Smooth muscle cell (in vitro differentiated cells): ENCODE measurements around the gene ADI1. TPM values are rescaled to one million over a fixed set of nuclear protein-coding genes. Genes with fewer than 3 reads are reported as not detected.

Experiments
- DNase-seq: peaks from one replicate; lab custom pipeline; 2025; ENCODE audit not compliant: unreplicated experiment; lab: John Stamatoyannopoulos, UW
- H2AFZ ChIP-seq: fragments of 200-600 bp; sonication (generic); 2 replicates; pipeline ENCODE4 v1.6.0; 2016; ENCODE audit warnings: antibody characterized with exemption, low read depth, mild to moderate bottlenecking
- H3F3A ChIP-seq: fragments of 200-600 bp; sonication (generic); 2 replicates; pipeline ENCODE4 v1.6.0; 2017; ENCODE audit warnings: antibody characterized with exemption, low read depth
- H3K27ac ChIP-seq: fragments of 200-600 bp; sonication (generic); 2 replicates; pipeline ENCODE4 v1.5.1; 2016; ENCODE audit warnings: low read depth, mild to moderate bottlenecking
- H3K27me3 ChIP-seq: fragments of 200-600 bp; sonication (generic); 2 replicates; pipeline ENCODE4 v1.6.1; 2016; ENCODE audit warnings: low read depth, mild to moderate bottlenecking
- H3K36me3 ChIP-seq: fragments of 200-600 bp; sonication (generic); 2 replicates; pipeline ENCODE4 v1.5.1; 2016; ENCODE audit warnings: low read depth
- H3K4me1 ChIP-seq: fragments of 200-600 bp; sonication (generic); 2 replicates; pipeline ENCODE4 v1.5.1; 2016; ENCODE audit warnings: low read depth
- H3K4me2 ChIP-seq: fragments of 200-600 bp; sonication (generic); 2 replicates; pipeline ENCODE4 v1.6.0; 2016; ENCODE audit warnings: mild to moderate bottlenecking
- H3K4me3 ChIP-seq: fragments of 200-600 bp; sonication (generic); 2 replicates; pipeline ENCODE4 v1.5.1; 2016; ENCODE audit warnings: mild to moderate bottlenecking
- H3K79me2 ChIP-seq: fragments of 200-600 bp; sonication (generic); 2 replicates; pipeline ENCODE4 v1.6.0; 2016; ENCODE audit warnings: low read depth, mild to moderate bottlenecking
- H3K9ac ChIP-seq: fragments of 200-600 bp; sonication (generic); 2 replicates; pipeline ENCODE4 v1.6.0; 2016; ENCODE audit warnings: low read depth
- H3K9me3 ChIP-seq: fragments of 200-600 bp; sonication (generic); replicated peaks from 2 replicates; pipeline ENCODE4 v1.5.1; 2016; ENCODE audit warnings: low read depth
- H4K20me1 ChIP-seq: fragments of 200-600 bp; sonication (generic); 2 replicates; pipeline ENCODE4 v1.6.0; 2016; ENCODE audit warnings: low read depth
- CTCF ChIP-seq: fragments of 200-600 bp; sonication (generic); IDR thresholded peaks from 2 replicates; pipeline ENCODE4 v1.5.1; 2017; ENCODE audit warnings: borderline replicate concordance, mild to moderate bottlenecking, antibody characterized with exemption; ENCODE audit not compliant: insufficient read depth, poor library complexity, severe bottlenecking
- WGBS: methylation state at CpG from one replicate; pipeline ENCODE4 v1.1.7; 2016; ENCODE audit warnings: low lambda C conversion rate; 5-methylcytosine and 5-hydroxymethylcytosine counted together
- polyA plus RNA-seq: library from polyadenylated mRNA; unstranded; fragments of >200 nt; fragmentation: Nextera tagmentation; extraction: Ambion mirVana; gene quantifications from 2 replicates; pipeline ENCODE4 v1.2.1, GENCODE V29; 2016
- total RNA-seq: library from RNA; depleted of rRNA; stranded (reverse); fragments of >200 nt; gene quantifications from 2 replicates; pipeline ENCODE4 v1.2.3, GENCODE V29; 2014

The ADI1 gene
- total and polyA plus RNA-seq, 2 experiments from 2014 or later: 19.0 to 30.9 TPM

- H3K27ac ChIP-seq: no peak overlapping the region
- no peaks in the 10 kb centered on the region for H3K79me2 ChIP-seq
- H2AFZ ChIP-seq: no peak overlapping the region
- no peak for TF ChIP-seq CTCF
- H4K20me1 ChIP-seq: no peaks in the 10 kb centered on the region
- no peaks in the 10 kb centered on the region for H3F3A ChIP-seq
- no peaks in the 10 kb centered on the region for H3K4me1 ChIP-seq
- no peaks in the 10 kb centered on the region for H3K27me3 ChIP-seq
- no peaks in the 10 kb centered on the region for H3K9me3 ChIP-seq
- H3K36me3 ChIP-seq: no peaks in the 10 kb centered on the region
- no peak overlapping the region for H3K9ac ChIP-seq
- no peak overlapping the region for H3K4me3 ChIP-seq
- H3K4me2 ChIP-seq: no peak overlapping the region
- no peak for DNase-seq
- WGBS: 97% methylated on average over 11 of the region's 11 CpGs
Measured at GRCh38 chr2:3485166-3485565, 34.2 kb downstream of the ADI1 start.

- no peaks in the 10 kb centered on the region for H3K27me3 ChIP-seq
- H3K79me2 ChIP-seq: no peaks in the 10 kb centered on the region
- no peak for DNase-seq
- H3K4me3 ChIP-seq: no peak overlapping the region
- no peak for TF ChIP-seq CTCF
- H3K27ac ChIP-seq: no peak overlapping the region
- H3K9me3 ChIP-seq: no peaks in the 10 kb centered on the region
- H3K9ac ChIP-seq: no peak overlapping the region
- H3K4me1 ChIP-seq: no peaks in the 10 kb centered on the region
- no peak overlapping the region for H3K4me2 ChIP-seq
- H2AFZ ChIP-seq: no peak overlapping the region
- no peaks in the 10 kb centered on the region for H4K20me1 ChIP-seq
- no peaks in the 10 kb centered on the region for H3F3A ChIP-seq
- H3K36me3 ChIP-seq: no peaks in the 10 kb centered on the region
- 94% methylated on average over 34 of the region's 34 CpGs for WGBS
Measured at GRCh38 chr2:3483986-3484960, 35.1 kb downstream of the ADI1 start.

GRCh38 chr2:3483227-3483985 is 35.9 kb downstream of the ADI1 start:
- Histone ChIP-seq H3K36me3 (no peaks in the 10 kb centered on the region), H3K9me3 (no peaks in the 10 kb centered on the region), H4K20me1 (no peaks in the 10 kb centered on the region), H3K79me2 (no peaks in the 10 kb centered on the region), H3K4me3 (no peak overlapping the region), H3K9ac (no peak overlapping the region), H3K27ac (no peak overlapping the region), H3K4me2 (no peak overlapping the region), H3K27me3 (no peaks in the 10 kb centered on the region), H2AFZ (no peak overlapping the region), H3F3A (no peaks in the 10 kb centered on the region), H3K4me1 (no peaks in the 10 kb centered on the region)
- no peak for TF ChIP-seq CTCF
- no peak for DNase-seq
- WGBS: 80% methylated on average over 30 of the region's 30 CpGs
